Activated naive CD8-positive, alpha-beta T cell (primary cell): ENCODE results near the gene TBX21.

Experiments
- H3K27ac Mint-ChIP-seq: one replicate; pipeline ENCODE4 v1.8.0; 2021; ENCODE audit warnings: mixed read lengths
- H3K27me3 Mint-ChIP-seq: one replicate; pipeline ENCODE4 v1.8.0; 2021; ENCODE audit warnings: mixed read lengths
- H3K36me3 Mint-ChIP-seq: one replicate; pipeline ENCODE4 v1.8.0; 2021; ENCODE audit warnings: mixed read lengths
- H3K4me1 Mint-ChIP-seq: one replicate; pipeline ENCODE4 v1.8.0; 2021; ENCODE audit warnings: low read depth, mixed read lengths
- H3K4me3 Mint-ChIP-seq: one replicate; pipeline ENCODE4 v1.8.0; 2021; ENCODE audit warnings: mild to moderate bottlenecking, mixed read lengths
- H3K9me3 Mint-ChIP-seq: one replicate; pipeline ENCODE4 v1.8.0; 2021; ENCODE audit warnings: low read depth, mixed read lengths

The TBX21 gene

GRCh38 chr17:47733047-47733673, at the start of gene TBX21:
Gene TBX21, plus strand, starts transcription at chr17:47733236. Its CDS starts 219 bp downstream, at chr17:47733455.
- H3K27ac Mint-ChIP-seq, result peak within 1 kb of the TSS; percentile 95
- H3K4me1 Mint-ChIP-seq, result peaks cover 55% of the 10 kb centered on the region
- no peaks in the 10 kb centered on the region for H3K27me3 Mint-ChIP-seq
- H3K36me3 Mint-ChIP-seq, result peaks cover 2% of the 10 kb centered on the region
- H3K9me3 Mint-ChIP-seq, result no peaks in the 10 kb centered on the region
- peak within 1 kb of the TSS; percentile 100 for H3K4me3 Mint-ChIP-seq

GRCh38 chr17:47684025-47684424, 49.0 kb upstream of the TBX21 start:
- Mint-ChIP-seq H3K4me3 (no peak overlapping the region), H3K36me3 (peaks cover 10% of the 10 kb centered on the region), H3K27me3 (no peaks in the 10 kb centered on the region), H3K27ac (peak overlapping the region; percentile 68), H3K4me1 (peaks cover 3% of the 10 kb centered on the region), H3K9me3 (no peaks in the 10 kb centered on the region)

- Mint-ChIP-seq H3K4me1 (peaks cover 3% of the 10 kb centered on the region), H3K9me3 (no peaks in the 10 kb centered on the region), H3K27me3 (no peaks in the 10 kb centered on the region), H3K36me3 (peaks cover 10% of the 10 kb centered on the region), H3K27ac (peak overlapping the region; percentile 68), H3K4me3 (no peak overlapping the region)
Observed at GRCh38 chr17:47684535-47685193, 48.4 kb upstream of the TBX21 start.

GRCh38 chr17:47685556-47686275, 47.3 kb upstream of the TBX21 start:
- Mint-ChIP-seq H3K27me3 (no peaks in the 10 kb centered on the region), H3K36me3 (peaks cover 6% of the 10 kb centered on the region), H3K4me3 (no peak overlapping the region), H3K27ac (peak overlapping the region; percentile 41), H3K4me1 (peaks cover 6% of the 10 kb centered on the region), H3K9me3 (no peaks in the 10 kb centered on the region)

- peaks cover 6% of the 10 kb centered on the region for H3K4me1 Mint-ChIP-seq
- H3K27me3 Mint-ChIP-seq, result no peaks in the 10 kb centered on the region
- no peaks in the 10 kb centered on the region for H3K9me3 Mint-ChIP-seq
- peaks cover 6% of the 10 kb centered on the region for H3K36me3 Mint-ChIP-seq
- H3K4me3 Mint-ChIP-seq, result no peak overlapping the region
- peak overlapping the region; percentile 41 for H3K27ac Mint-ChIP-seq
Observed at GRCh38 chr17:47686276-47686635, 46.8 kb upstream of the TBX21 start.

- Mint-ChIP-seq H3K4me1 (peaks cover 7% of the 10 kb centered on the region), H3K27ac (peak overlapping the region; percentile 22), H3K27me3 (no peaks in the 10 kb centered on the region), H3K9me3 (no peaks in the 10 kb centered on the region), H3K4me3 (no peak overlapping the region), H3K36me3 (peaks cover 6% of the 10 kb centered on the region)
Observed at GRCh38 chr17:47686664-47687327, 46.2 kb upstream of the TBX21 start.

GRCh38 chr17:47687328-47687690, 45.7 kb upstream of the TBX21 start:
- Mint-ChIP-seq H3K27me3 (no peaks in the 10 kb centered on the region), H3K27ac (peak overlapping the region; percentile 22), H3K36me3 (peaks cover 3% of the 10 kb centered on the region), H3K4me1 (peaks cover 12% of the 10 kb centered on the region), H3K4me3 (no peak overlapping the region), H3K9me3 (no peaks in the 10 kb centered on the region)

GRCh38 chr17:47687748-47688147, 45.3 kb upstream of the TBX21 start:
- H3K4me3 Mint-ChIP-seq, result no peak overlapping the region
- no peaks in the 10 kb centered on the region for H3K27me3 Mint-ChIP-seq
- no peaks in the 10 kb centered on the region for H3K9me3 Mint-ChIP-seq

GRCh38 chr17:47690121-47690520, 42.9 kb upstream of the TBX21 start:
- Mint-ChIP-seq H3K4me1 (peaks cover 28% of the 10 kb centered on the region), H3K27me3 (no peaks in the 10 kb centered on the region), H3K9me3 (no peaks in the 10 kb centered on the region), H3K36me3 (no peaks in the 10 kb centered on the region), H3K27ac (no peak overlapping the region), H3K4me3 (no peak overlapping the region)

More at GRCh38 chr17:47687748-47688147, 45.3 kb upstream of the TBX21 start:
- Mint-ChIP-seq H3K36me3 (peaks cover 3% of the 10 kb centered on the region), H3K27ac (no peak overlapping the region), H3K4me1 (peaks cover 16% of the 10 kb centered on the region)

- Mint-ChIP-seq H3K36me3 (peaks cover 2% of the 10 kb centered on the region), H3K27me3 (no peaks in the 10 kb centered on the region), H3K4me3 (peak overlapping the region; percentile 98), H3K4me1 (peaks cover 41% of the 10 kb centered on the region), H3K27ac (peak overlapping the region; percentile 54), H3K9me3 (no peaks in the 10 kb centered on the region)
Observed at GRCh38 chr17:47692137-47692894, 40.7 kb upstream of the TBX21 start.

- H3K9me3 Mint-ChIP-seq, result no peaks in the 10 kb centered on the region
- peaks cover 2% of the 10 kb centered on the region for H3K36me3 Mint-ChIP-seq
- peaks cover 45% of the 10 kb centered on the region for H3K4me1 Mint-ChIP-seq
- peak overlapping the region; percentile 98 for H3K27ac Mint-ChIP-seq
- H3K27me3 Mint-ChIP-seq, result no peaks in the 10 kb centered on the region
- H3K4me3 Mint-ChIP-seq, result peak overlapping the region; percentile 98
Observed at GRCh38 chr17:47692895-47693730, 39.9 kb upstream of the TBX21 start.

- Mint-ChIP-seq H3K4me3 (peak within 1 kb of the TSS; percentile 98), H3K27ac (peak within 1 kb of the TSS; percentile 98), H3K4me1 (peaks cover 53% of the 10 kb centered on the region)
Observed at GRCh38 chr17:47693731-47694580, 39.1 kb upstream of the TBX21 start, which contains the start of gene TBKBP1. Gene TBKBP1, plus strand, starts transcription at chr17:47694161. Its CDS starts 1,952 bp downstream, at chr17:47696113.

More at GRCh38 chr17:47693731-47694580, 39.1 kb upstream of the TBX21 start, which contains the start of gene TBKBP1:
- no peaks in the 10 kb centered on the region for H3K9me3 Mint-ChIP-seq
- peaks cover 2% of the 10 kb centered on the region for H3K36me3 Mint-ChIP-seq
- no peaks in the 10 kb centered on the region for H3K27me3 Mint-ChIP-seq
